Cardiac septum (tissue), 1 donor: Measurements from ENCODE around the gene SLC16A2. TPM values are rescaled to one million over a fixed set of nuclear protein-coding genes. Genes with fewer than 3 reads are reported as not detected.
"Not testable (repeated sequence)": the region's sequence is repeated elsewhere in the genome, so short reads cannot be mapped to it uniquely, and the experiment has no call there.

ENCODE experiments used
- DNase-seq: peaks from one replicate; pipeline ENCODE4 v3.0.0-alpha.2; 2020; ENCODE audit warnings: low spot score
- intact Hi-C: fragments of 100-400 bp; cut with DNase I; formaldehyde crosslinking; loops from one replicate; pipeline ENCODE4 v1.14.0; 2022
- total RNA-seq: library from RNA; stranded (reverse); fragmentation: NEBNext Ultra II Directional; extraction: Animal tissue kit (Norgen Biotek cat#: 25700); gene quantifications from one replicate; pipeline ENCODE4 v1.2.1, GENCODE V29; 2021
- donor health status: DM: no; HTN: no; CAD: no.

Gene SLC16A2
- total RNA-seq, 1 donor from 2014 or later, result 8.2 TPM

DNA sequence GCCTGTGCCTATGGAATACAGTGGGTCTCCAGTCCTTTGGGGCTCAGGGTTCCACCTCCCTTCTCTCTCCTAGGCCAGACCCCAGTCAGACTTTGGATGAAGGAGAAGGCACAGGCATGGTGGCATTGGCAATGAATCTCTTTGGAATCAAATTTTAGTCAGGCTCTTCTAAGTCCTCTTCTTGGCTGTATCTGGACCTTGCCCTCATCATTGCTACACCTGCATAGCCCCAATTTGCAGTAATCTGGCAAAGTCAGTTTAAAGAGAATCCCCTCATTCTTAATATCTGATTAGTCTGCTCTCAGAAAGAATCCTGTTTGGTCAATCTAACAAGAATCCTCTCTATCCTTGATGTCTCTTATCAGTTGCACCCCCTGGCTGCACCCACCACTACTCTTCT lies 77.6 kb downstream of the SLC16A2 start:
- intact Hi-C loops, result no loop called here

DNA sequence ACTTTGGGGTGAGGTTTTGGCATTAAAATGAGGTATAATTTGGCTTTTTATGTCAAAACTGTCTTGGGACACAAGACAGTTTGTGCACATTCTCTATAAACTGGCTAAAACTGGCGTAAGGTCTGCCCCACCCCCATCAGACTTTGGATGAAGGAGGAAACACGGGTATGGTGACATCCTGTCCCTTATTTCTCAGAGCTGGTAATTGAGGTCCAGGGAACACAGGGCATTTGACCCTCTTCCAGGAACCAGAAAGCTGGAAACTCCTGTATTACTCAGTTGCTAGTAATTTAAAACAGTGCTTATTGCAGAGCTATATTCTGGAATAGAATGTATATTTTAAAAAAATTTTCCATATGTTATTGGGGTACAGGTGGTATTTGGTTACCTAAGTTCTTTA lies 78.8 kb downstream of the SLC16A2 start:
- intact Hi-C loops, result no loop called here
- no peak for DNase-seq

More for the DNA sequence above, 77.6 kb downstream of the SLC16A2 start:
- no peak for DNase-seq

DNA sequence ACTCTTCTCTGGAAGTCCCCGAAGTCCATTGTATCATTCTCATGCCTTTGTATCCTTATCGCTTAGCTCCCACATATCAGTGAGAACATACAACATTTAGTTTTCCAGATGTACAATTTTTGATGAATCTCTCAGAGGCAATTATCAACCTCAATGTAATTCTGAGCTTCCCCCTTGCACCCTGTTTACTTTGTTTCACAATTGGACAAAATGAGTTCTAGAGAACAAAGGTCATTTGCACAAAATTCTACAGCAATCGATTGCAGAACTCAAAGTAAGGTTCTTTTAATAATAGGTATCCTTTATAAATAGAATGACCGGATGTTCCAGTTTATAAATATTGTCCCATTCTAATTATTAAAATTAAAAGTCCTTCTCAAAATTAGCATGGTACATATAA lies 79.3 kb downstream of the SLC16A2 start:
- intact Hi-C loops, result no loop called here
- no peak for DNase-seq

DNA sequence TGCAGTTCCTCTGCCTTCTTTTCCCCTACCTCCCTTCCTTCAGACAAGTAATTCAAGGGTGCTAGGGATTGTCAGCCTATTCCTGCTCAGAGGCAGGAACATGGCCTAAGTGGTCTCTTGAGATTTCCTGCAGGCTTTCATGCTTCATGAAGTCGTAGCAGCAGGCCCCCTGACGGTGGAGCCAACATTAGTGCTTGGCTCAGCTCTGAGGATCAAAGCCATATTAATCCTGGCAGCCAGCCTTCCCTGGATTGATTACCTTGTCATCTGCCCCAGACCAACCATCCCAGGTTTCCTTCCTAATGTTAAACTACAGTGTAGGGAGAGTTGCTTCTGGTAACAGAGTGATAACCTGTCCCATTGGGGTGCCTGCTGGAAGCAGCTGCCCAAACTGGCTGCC lies 84.1 kb downstream of the SLC16A2 start:
- no peak for DNase-seq
- intact Hi-C loops, result no loop called here

DNA sequence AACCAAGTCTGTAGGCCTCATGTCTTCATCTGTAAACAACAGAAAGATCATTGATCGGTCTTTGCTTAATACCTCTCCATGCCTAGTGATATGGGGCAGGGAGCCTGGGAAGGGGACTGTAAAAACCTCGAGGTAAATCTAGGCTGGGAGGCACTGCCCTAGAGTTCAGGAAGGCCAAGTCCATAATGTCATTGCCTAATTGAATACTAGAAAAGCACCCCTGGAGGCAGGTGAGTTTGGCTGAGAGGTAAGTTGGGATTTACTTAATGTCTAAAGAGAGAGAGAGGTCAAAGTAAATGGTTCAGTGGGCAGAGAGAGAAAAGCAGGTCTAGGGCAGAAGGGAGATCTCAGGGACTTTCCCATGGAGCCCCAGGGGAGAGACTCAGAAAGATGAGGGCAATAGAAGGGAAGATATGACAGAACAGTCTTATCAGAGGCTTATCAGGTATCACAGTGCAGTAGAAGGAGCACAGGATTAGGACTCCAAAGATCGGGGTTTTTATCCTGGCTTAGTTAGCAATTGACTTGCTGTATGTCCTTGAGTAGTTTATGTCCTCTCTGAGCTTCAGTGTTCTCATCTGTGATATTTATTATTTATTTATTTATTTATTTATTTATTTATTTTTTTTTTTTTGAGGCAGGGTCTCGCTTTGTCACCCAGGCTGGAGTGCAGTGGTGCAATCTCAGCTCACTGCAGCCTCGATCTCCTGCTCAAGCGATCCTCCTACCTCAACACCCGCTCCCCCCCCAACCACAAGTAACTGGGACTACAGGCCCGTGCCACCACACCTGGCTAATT lies 85.2 kb downstream of the SLC16A2 start:
- no peak for DNase-seq
- intact Hi-C loops, result no loop called here

DNA sequence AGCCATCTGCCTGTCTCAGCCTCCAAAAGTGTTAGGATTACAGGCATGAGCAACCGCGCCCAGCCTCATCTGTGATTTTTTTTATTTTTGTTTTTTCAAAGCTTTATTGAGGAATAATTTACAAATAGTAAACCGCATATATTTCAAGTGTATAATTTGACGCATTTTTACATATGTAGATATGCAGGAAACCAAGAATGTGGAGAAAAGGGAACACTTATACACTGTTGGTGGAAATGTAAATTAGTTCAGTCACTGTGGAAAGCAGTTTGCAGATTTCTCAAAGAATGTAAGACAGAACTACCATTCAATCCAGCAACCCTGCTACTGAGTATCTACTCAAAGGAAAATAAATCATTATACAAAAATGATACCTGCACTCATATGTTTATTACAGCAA lies 85.9 kb downstream of the SLC16A2 start:
- DNase-seq, result no peak
- intact Hi-C loops, result no loop called here

DNA sequence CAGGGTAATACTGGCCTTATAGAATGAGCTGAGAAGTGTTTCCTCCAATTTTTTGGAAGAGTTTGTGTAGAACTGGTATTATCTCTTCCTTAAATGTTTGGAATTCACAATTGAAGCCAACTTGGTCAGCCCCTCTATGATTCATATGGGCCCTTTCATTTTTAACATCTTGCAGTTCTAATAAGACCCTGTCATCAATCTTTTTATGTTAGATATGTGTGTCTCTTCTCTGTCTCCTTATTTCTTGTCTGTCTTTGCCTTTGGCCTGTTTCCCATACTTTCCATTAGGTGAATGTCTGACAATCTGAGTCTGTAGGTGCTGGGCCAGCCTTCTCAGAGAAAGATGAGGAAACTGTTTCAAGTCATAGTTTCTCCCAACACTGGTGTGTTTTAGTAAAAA lies 88.7 kb downstream of the SLC16A2 start:
- DNase-seq, result no peak
- intact Hi-C loops, result no loop called here

DNA sequence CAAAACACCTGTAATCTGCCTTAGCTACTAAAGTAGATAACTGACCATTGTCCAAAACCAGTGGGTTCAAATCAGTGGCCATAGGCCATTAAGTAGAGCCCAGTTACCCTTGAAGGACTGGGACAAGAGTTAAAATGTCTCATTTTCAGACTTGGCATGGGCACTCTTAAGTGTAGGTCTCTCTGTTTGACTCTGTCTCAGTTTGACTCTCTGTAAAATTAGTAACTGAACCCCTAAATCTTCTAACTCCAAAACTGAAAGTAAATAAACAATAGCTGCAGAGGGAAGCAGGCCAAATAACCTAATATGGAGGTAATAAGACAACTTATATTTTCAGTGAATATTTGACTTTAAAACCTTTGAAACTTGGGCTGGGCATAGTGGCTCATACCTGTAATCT lies 89.1 kb downstream of the SLC16A2 start:
- no peak for DNase-seq
- intact Hi-C loops, result no loop called here

DNA sequence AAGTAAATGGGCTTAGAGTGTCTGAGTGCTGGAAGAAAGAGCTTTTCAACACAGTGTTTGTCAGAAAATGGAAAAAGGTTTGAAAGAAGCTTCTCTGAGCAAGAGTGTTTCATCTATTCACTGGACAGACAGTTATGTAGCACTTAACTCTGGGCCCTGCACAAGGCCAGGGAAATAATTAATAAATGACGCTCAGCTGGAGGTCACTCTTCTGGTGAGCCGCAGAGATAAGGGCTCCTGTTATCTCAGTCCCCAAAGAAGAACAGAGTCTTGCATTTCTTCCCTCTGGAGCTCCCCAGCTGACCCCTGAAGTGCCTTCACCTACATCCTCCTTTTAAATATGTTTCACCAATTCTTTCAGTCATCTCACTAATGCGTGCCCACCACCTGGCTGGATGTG lies 90.4 kb downstream of the SLC16A2 start:
- DNase-seq, result no peak
- intact Hi-C loops, result no loop called here

DNA sequence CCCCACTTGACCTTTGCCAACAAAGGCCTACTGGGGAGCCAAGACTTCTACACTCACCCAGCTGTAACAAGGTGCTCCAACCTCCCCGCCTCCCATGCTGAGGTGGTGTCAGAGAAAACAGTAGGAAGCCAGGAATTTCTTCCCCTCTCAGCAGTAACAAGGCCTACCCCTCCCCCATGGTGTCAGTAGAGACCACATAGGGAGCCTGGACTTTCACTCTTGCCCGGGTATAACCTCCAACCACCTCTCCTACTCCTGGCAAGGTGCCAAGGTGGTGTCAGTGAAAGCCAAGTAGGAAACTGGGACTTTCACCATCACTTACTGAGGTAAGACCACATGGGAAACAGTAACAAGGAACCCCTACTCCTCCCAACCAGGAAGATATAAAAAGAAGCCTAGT lies 93.1 kb downstream of the SLC16A2 start:
- DNase-seq, result no peak
- intact Hi-C loops, result no loop called here

DNA sequence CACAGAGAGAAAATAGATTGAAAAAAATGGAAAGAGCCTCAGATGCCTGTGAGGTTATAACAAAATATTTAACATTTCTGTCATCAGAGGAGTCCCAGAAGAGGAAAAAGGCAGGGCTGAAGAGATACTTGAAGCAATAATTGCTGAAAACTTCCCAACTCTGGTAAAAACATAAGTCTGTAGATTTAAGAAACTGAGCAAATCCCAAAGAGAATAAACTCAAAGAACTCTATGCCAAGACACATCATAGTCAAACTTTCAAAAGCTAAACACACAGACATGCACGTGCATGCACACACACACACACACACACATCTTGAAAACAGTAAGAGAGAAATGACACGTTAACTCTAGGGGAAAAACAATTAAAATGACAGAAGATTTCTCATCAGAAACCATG lies 94.1 kb downstream of the SLC16A2 start:
- intact Hi-C loops, result no loop called here

DNA sequence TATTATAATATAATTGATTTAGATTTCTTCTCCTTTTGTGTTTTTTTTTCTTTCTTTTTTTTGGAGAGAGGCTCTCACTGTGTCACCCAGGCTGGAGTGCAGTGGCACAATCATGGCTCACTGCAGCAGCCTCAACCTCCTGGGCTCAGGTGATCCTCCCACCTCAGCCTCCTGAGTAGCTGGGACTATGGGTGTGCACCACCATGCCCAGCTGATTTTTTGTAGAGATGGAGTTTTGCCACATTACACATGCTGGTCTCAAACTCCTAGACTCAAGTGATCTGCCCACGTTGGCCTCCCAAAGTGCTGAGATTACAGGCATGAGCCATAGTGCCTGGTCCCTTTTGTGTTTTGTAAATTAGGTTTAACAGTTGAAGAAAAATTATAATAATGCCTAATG lies 94.7 kb downstream of the SLC16A2 start:
- intact Hi-C loops, DNase-seq: not testable (repeated sequence)

More for the DNA sequence above, 94.1 kb downstream of the SLC16A2 start:
- no peak for DNase-seq

DNA sequence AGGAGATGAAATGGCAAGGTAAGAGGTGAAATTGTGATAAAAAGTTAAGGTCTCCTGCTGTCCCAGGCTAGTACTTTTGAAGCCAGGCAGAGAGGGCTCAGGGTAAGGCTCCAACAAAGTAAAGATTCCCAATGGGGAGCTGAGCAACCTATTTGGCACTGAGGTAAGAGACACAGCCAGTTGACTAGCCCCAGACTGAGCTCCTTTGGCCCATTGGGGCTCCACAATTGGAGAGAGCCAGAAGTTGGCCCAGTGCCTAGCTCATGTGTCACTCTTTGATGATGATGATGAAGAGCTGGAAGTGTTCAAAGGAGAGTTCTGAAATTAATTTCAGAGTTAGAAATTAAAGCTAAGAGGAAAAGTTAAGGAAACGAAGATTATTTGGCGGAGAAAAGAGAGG lies 98.6 kb downstream of the SLC16A2 start:
- intact Hi-C loops, result no loop called here
- no peak for DNase-seq

DNA sequence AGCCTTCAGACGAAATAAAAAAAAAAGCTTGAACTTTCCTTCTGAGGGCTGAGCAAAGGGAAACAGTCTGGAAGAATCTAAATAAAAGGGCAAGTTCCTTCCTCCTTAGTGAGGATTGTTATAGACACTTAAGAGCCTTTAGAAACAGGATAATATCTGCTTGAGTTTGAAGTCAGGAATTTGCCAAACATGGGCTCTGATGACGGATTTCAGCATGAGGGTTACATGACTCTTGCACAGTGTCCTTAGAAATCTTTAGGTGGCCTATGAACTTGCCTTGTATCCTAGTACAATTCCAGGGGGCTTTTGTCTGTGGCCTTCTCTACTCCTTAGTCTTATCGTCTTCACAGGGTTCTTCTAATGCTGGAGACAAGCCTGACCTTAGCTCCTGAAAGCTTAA lies 99.0 kb downstream of the SLC16A2 start:
- no peak for DNase-seq
- intact Hi-C loops, result no loop called here

DNA sequence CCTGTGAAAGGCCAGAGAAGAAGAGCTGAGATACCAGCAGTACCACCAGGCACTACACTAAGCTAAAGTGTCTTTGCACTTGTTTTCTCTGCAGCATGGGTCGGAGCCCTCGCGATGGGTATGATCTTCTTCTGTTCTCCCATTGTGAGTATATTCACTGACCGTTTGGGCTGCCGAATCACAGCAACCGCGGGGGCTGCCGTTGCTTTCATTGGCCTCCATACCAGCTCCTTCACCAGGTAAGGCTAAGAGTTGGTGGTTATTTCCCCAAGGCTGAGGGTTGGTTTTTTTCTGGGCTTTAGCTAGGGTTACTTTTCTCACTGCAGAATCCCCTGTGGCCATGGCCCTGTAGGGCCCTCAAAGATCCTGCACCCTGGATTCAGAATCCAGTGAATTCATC lies 99.6 kb downstream of the SLC16A2 start:
- DNase-seq, result no peak
- intact Hi-C loops, result no loop called here

DNA sequence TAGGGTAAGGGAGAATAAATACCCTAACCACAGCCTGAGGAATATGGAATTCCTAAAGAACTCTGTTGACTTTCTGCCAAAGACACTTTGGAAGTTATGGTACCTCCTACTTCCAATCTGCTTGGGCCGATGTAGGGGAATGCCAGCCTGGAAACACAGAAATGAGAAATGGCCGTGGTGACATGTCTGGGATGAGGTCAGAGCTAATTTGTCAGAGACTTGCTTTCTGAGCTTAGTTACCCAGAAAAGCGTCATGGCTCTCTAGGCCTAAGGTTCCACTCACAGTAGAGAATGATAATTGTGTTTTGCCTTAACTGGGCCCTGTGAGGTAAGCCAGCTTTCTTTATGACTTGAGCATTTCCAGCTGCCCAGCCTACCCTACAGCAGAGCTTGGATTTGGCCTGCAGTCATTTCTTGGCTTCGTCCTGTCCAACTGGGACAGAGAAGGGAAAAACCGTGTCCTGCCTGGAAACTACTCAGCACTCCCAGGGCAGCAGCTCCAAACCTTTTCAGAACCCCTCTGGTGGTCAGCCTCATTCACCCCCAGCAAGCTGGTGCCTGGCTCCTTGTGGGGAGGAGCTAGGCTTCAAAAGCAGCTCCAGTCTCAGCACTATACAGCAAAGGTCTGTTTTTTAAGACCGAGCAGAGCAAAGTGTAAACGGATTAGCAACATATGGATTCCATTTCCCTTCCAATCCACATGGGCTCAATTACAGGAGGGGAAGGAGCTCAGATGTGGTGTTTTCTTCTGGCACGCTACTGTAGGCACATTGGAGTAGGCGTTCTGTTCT lies 100.9 kb downstream of the SLC16A2 start:
- no peak for DNase-seq
- intact Hi-C loops, result no loop called here

DNA sequence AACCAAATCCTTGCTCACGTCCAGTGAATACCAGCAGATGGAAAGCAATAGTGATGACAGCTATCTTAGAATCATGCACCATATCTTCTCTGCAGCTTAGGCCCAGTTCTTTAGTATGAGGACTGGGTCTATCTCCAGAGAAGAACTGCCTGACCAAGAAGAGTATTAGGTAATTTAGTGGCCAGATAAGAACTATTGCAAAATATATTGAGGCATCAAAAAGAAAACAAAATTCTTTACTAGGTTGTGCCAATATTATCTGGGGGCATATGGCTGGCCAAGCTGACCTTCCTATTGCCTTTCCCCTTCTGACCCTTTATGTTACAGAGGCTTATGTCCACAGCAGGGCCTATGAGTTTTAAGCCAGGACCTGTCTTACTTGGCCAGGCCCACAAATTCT lies 101.9 kb downstream of the SLC16A2 start:
- DNase-seq, result no peak
- intact Hi-C loops, result no loop called here

DNA sequence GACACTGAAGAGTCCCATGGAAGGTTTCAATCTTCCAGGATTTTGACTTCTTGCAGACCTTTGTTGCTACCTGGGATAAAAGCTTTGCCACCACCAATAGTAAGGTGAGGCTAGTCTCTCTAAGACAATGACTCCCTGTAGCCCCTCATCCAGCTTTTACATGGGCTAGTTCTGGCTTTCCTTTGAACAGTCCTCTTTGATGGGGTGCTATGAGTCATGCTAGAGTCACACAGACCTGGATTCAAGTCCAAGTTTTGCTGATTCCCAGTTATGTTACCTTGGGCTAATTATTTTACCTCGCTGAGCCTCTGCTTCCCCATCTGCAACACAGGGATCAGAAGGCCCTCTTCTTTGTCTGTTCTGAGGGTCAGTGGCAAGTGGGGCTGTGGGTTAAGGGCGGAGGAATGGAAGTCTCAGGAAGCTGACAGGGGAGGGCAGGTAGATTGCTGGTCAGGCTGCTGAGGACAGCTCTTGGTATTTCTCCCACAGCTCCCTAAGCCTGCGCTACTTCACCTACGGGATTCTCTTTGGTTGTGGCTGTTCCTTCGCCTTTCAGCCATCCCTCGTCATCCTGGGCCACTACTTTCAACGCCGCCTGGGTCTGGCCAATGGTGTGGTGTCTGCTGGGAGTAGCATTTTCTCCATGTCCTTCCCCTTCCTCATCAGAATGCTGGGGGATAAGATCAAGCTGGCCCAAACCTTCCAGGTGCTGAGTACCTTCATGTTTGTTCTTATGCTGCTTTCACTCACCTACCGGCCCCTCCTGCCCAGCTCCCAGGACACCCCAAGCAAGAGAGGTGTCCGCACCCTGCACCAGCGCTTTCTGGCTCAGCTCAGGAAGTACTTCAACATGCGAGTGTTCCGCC lies 102.8 kb downstream of the SLC16A2 start:
- intact Hi-C loops, result no loop called here
- DNase-seq, result no peak

DNA sequence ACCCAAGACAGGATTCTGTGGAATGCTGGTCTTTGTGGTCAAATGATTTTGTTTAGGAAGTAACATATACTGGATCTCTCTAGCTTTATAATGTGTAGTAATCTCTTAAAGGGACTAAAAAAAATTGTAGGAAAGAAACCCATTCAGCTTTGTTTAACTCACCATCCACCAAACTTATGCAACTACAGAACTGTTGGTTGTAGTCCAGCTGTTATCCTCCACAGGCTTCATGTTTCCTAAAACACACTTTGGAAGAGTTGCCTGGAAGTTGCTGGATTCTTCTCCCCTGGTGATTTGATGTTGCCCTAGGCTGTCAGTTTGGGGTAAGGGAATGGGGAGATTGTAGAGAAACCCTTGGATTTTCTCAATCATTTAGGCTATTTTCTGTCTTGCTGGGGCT lies 103.8 kb downstream of the SLC16A2 start:
- no peak for DNase-seq
- intact Hi-C loops, result no loop called here

DNA sequence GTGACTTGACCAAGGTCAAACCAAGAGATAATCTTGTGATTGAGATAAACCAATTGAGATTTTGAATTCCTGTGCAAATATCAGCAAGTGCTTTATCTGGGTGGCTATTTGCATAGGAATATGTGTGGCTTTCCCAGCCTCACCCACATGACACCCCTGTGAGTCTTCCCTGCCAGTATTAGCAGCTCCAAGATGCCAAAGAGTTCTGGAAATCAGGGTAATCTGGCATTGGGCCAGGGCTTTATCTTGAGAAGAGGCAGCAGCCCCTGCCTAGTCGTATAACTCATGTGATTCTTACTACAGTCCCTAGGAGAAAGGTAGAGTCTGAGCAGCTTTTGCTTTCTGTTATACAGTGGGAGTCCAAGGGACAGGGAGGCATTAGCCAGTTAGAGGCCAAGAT lies 105.5 kb downstream of the SLC16A2 start:
- DNase-seq, result no peak
- intact Hi-C loops, result no loop called here
